ENCODE data around the gene ARMCX1.
"Not testable (repeated sequence)": the region's sequence is repeated elsewhere in the genome, so short reads cannot be mapped to it uniquely, and the experiment has no call there.

ARMCX1 gene

DNA sequence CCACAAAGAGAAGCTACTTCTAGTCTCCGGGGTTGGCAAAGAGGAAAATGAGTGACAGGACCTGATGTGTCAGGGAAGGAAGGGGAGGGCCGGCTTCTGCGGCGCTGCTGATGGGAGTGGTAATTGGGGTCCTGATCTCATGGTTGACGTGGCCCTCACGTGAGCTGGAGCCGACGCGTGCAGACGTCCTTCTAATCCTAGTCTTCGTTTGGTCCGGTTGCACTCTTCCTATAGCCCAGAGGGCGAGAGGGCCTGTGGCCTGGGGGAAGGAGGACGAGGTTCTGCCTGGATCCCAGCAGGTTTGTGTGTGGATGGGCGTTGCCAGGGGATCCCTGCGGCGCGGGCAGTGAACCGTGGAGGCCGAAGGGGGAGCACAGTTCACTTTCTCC, at the start of gene ARMCX1:
Gene ARMCX1 (plus strand): TSS at position 186 of the 389 bp plus-strand sequence. CDS start 2,384 bp downstream, outside the sequence.
- DNase-seq, result peak; percentile 2

- DNase-seq, result not testable (repeated sequence)
Observed at GRCh38 chrX:101502929-101503328, 47.4 kb upstream of the ARMCX1 start.

GRCh38 chrX:101507372-101507771, 43.0 kb upstream of the ARMCX1 start:
- no peak for DNase-seq

DNA sequence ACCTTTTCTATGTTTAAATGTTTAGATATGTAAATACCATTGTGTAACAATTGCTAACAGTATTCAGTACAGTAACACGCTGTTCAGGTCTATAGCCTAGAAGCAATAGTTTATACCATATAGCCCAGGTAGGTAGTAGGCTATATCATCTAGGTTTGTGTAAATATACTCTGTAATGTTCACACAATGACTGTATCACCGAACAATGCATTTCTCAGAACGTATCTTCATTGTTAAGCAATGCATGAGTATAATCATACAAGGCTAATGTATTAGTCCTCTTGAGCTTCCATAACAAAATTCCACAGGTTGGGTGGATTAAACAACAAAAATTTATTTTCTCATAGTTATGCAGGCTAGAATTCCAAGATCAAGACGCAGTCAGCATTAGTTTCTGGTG, 42.4 kb upstream of the ARMCX1 start:
- no peak for DNase-seq

DNA sequence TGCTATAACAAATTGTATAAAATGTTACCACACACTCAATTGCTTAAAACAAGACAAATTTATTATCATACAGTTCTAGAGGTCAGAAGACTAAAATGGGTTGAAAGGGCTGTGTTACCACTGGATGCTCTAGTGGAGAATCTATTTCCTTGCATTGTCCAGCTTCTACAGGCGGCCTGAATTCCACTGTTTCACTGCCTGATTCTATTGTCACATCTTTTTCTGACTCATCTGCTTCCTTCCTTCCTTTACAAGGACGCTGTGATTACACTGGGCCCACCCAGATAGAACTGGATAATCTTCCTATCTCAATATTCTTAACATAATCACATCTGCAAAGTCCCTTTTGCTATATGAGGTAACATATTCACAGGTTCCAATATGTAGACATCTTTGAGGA, 19.4 kb upstream of the ARMCX1 start:
- DNase-seq, result no peak

- DNase-seq, result no peak
Observed at GRCh38 chrX:101539116-101539515, 11.2 kb upstream of the ARMCX1 start.

GRCh38 chrX:101550751-101551379, 518 bp downstream of the ARMCX1 start:
- DNase-seq, result no peak

DNA sequence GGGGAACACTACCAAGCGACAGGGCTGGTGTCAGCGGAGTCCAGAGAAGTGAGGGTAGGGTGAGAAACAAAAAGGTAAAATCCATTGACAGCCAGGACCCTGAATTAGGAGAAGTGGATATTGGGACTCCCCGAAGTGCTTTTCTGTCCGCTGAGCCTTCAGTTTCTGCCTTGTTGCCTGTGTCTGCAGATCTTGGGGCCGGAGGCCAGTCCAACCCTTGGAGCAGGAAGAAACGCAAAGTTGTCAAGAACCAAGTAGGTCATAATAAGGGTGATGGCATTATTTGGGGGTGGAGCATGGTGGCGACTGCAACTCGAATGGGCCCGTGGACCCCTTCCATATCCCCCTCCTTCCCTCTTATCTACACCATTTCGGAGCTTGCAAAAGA, 1.0 kb downstream of the ARMCX1 start:
- no peak for DNase-seq

DNA sequence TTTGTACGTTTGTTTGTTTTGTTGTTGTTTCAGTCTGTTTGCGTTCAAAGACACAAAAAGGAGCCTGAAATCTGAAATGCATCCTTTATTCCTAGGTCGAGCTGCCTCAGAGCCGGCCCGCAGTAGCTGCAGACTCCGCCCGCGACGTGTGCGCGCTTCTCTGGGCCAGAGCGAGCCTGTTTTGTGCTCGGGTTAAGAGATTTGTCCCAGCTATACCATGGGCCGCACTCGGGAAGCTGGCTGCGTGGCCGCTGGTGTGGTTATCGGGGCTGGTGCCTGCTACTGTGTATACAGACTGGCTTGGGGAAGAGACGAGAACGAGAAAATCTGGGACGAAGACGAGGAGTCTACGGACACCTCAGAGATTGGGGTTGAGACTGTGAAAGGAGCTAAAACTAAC, 2.4 kb downstream of the ARMCX1 start:
- no peak for DNase-seq

DNA sequence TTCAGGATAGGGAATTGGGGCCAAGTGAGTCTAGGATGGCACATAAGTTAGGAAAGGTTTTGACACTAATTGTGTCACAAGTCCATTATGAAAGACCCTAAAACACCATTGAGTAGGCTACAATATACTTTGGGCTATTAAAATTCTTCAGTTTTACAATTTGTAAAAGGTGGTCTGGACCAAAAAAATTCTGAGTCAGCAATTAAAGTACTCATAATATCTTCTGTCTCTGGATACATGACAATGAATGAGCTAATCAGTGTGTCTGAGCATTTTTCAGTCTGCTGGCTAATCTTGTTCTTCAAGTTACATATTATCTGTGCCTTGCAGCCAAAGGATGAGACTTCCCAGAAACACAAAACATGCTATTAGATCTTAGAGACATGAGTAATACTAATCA, 14.3 kb downstream of the ARMCX1 start:
- DNase-seq, result no peak

DNA sequence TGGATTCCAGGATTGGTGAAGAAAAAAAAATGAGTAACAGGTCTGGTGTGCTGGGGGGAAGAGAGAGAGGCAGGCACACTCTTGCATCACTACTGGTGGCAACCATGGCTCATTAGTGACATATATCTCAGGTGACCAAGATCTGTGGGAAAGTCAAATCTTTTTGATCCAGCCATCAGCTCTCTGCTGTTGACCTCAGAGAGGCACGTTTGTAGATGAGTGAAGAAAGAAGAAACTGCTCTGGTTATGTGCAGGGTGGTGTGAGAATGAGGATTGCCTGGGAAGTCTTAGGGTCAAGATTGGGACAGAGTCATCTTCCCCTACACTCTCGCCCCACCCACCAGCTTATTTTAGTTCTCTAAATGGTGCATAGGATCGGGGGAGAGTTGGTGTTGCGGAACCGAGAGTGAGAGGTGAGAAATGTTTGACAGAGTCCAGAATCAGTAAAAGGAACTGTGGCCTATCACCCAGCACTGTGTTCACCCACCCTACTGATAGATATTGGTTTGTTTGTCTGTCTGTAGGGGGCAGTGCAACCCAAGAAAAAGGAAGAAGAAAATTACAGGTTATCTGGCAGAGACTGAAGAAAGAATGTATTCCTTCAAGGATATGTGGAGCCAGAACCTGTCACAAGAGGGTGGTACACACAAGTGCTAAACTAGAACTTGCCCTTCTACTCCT, 45.5 kb downstream of the ARMCX1 start:
- DNase-seq, result peak; percentile 32

DNA sequence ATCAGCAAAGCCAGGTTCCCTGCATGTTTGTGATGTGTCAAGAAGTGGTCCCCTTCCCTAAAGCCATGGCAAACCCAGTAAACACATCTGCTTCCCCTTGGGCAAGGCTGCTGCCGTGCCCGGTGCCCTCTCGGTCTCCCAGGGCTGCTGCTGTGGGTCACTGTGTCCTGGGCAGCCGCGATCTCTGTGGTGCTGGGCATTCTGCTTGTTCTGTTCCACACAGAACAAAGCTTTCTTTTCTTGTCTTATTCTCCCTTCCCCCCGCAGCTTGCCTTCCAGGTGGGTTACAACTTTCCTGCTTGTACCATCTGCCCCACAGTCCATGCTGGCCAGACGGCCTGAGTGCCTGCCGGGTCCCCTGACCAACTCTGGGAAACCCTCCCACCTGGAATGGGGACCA, 49.2 kb downstream of the ARMCX1 start:
- DNase-seq, result not testable (repeated sequence)

DNA sequence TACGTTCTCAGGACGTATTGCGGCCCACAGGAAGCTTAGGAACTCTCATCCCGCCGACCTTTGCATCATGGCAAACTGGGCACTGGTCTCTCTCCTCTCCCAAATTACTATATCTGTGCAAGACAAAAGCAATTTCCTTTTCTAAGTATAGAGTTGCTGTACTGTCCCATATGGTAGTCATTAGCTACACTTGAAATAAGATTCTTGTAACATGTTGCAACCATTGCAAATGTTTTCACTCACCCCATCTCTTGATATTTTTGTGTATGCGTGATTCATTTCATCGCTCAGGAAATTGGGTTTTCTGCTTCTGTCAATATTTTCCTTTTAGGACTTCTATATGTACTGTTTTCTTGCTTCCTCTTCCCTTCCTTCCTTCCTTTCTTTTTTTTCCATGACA, 51.7 kb downstream of the ARMCX1 start:
- DNase-seq, result no peak
